Measurements from ENCODE around the gene RO60.

RO60 gene

DNA sequence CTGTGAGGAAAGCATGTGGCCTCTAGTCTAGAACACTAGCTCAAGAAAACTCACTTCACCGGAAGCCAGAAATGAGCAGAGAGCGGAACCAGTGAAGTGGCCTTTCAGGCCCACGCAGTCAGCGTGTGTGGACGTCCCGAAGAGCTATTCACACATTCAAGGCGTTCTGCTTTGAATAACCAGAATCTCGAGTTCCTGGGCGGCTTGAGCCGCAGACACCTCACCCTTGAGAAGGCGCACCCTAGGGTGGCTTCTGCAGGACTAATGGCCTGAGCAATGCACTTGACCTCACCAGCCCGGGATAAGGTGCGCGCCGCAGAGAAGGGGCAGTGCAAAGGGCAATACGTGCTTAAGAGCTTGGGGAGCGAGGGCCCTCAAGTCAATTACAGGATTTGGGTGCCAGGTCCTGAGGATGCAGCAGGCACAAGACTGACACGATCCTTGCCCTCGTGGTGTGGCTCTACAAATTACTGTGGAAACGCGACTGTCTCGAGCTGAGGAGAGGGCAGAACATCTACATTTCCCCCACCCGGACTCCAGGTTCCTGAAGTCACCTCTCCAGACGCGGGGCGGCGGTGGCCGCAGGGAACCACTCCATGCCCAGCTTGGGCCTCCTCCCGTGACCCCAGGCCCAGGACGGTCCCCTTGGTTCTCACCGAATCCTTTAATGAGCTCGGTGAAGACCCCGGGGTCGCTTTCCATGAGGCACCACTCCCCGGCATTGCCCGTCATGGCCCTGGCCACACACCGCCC lies 707 bp upstream of the RO60 start:
- intact Hi-C loops (cut with DNase I; ENCODE audit: low total_unique reads): no loop called here
- Histone ChIP-seq H3K4me1 (peaks cover 0 to 46% (median 21%) of the 10 kb centered on the region in 4 donors), H3K36me3 (no peaks in the 10 kb centered on the region), H3K4me3 (peak overlapping the region; percentile 68 to 82), H3K27me3 (no peaks in the 10 kb centered on the region), H3K27ac (peak overlapping the region; percentile 94 to 97), H3K9me3 (no peaks in the 10 kb centered on the region)
- TF ChIP-seq, protein P1, sequence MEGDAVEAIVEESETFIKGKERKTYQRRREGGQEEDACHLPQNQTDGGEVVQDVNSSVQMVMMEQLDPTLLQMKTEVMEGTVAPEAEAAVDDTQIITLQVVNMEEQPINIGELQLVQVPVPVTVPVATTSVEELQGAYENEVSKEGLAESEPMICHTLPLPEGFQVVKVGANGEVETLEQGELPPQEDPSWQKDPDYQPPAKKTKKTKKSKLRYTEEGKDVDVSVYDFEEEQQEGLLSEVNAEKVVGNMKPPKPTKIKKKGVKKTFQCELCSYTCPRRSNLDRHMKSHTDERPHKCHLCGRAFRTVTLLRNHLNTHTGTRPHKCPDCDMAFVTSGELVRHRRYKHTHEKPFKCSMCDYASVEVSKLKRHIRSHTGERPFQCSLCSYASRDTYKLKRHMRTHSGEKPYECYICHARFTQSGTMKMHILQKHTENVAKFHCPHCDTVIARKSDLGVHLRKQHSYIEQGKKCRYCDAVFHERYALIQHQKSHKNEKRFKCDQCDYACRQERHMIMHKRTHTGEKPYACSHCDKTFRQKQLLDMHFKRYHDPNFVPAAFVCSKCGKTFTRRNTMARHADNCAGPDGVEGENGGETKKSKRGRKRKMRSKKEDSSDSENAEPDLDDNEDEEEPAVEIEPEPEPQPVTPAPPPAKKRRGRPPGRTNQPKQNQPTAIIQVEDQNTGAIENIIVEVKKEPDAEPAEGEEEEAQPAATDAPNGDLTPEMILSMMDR (IDR thresholded peaks at IDR 0.05): no peak
- DNase-seq: peak; percentile 30 to 66

DNA sequence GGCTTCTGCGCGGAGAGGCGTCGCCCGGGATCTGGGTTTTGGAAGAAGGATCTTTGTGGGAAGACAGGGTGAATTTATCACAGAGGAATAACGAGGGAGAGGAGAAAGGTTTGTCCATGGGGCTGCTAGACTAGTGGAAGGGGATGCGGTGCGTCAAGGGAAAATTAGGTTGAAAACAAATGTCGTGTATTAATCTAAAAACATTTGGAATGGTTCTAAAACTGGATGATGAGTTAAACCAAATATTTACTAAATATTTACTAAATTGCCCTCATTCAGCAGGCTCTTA lies 647 bp downstream of the RO60 start:
- no peaks in the 10 kb centered on the region for H3K36me3 ChIP-seq
- H3K4me1 ChIP-seq: peaks cover 0 to 59% (median 21%) of the 10 kb centered on the region in 4 donors
- TF ChIP-seq, protein P1 (IDR thresholded peaks at IDR 0.05): no peak
- H3K27ac ChIP-seq: peak overlapping the region; percentile 94 to 97
- H3K27me3 ChIP-seq: no peaks in the 10 kb centered on the region
- no peaks in the 10 kb centered on the region for H3K9me3 ChIP-seq
- peak overlapping the region; percentile 68 to 82 for H3K4me3 ChIP-seq
- DNase-seq: no peak
- intact Hi-C loops (cut with DNase I; ENCODE audit: low total_unique reads): loop anchor here (5.0 kb wide), 1 partner anchor 47 kb away; the partner anchor contains the start of gene GLRX2

DNA sequence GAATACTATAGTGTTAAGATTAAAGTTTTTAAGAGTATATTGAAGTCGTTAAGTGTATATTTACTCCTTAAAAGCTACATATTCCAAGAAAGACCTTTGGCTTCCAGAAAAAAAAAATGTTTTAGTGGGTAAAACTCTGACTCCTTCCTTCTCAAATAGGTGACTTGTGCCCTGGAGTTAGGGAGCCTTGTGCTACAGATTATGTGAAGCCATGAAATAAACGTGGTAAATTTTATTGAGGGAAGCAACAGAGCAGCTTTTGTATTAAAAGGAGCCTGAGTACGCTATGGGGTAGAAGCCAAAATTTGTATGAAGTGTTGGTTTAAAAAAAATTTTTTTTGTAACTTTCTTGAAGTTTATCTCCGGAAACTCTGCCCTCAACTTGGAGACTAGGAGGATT lies 994 bp downstream of the RO60 start:
- Histone ChIP-seq H3K36me3 (no peaks in the 10 kb centered on the region), H3K27ac (peak overlapping the region; percentile 94 to 97), H3K4me3 (peak overlapping the region; percentile 68 to 82), H3K9me3 (no peaks in the 10 kb centered on the region), H3K4me1 (peaks cover 0 to 63% (median 21%) of the 10 kb centered on the region in 4 donors), H3K27me3 (no peaks in the 10 kb centered on the region)
- DNase-seq: no peak
- TF ChIP-seq, protein P1 (IDR thresholded peaks at IDR 0.05): no peak
- intact Hi-C loops (cut with DNase I; ENCODE audit: low total_unique reads): loop anchor here (5.0 kb wide), 1 partner anchor 47 kb away; the partner anchor contains the start of gene GLRX2

DNA sequence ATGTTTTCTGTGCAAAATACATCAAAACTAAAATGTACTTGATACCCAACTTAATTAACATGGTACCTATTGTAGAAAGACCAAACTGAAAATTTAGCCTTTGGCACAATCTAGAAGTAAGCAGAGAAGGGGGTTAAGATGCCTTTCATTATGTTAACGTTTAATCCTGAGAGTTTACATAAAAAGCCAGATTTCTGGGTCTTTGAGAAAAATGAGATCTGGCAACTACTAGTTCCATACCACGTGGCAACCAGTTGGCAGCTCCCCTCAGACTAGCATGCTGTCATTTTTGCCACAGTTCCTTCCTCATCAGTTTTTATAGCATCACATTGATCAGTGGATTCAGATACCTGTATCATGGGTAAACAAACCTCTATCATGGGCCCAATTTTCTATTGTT lies 1.5 kb downstream of the RO60 start:
- peaks cover 0 to 67% (median 21%) of the 10 kb centered on the region in 4 donors for H3K4me1 ChIP-seq
- peak overlapping the region; percentile 68 to 82 for H3K4me3 ChIP-seq
- H3K9me3 ChIP-seq: no peaks in the 10 kb centered on the region
- H3K36me3 ChIP-seq: no peaks in the 10 kb centered on the region
- intact Hi-C loops (cut with DNase I; ENCODE audit: low total_unique reads): loop anchor here (5.0 kb wide), 1 partner anchor 46 kb away; the partner anchor contains the start of gene GLRX2
- TF ChIP-seq, protein P1 (IDR thresholded peaks at IDR 0.05): no peak
- no peaks in the 10 kb centered on the region for H3K27me3 ChIP-seq
- peak overlapping the region; percentile 94 to 97 for H3K27ac ChIP-seq
- DNase-seq: no peak

DNA sequence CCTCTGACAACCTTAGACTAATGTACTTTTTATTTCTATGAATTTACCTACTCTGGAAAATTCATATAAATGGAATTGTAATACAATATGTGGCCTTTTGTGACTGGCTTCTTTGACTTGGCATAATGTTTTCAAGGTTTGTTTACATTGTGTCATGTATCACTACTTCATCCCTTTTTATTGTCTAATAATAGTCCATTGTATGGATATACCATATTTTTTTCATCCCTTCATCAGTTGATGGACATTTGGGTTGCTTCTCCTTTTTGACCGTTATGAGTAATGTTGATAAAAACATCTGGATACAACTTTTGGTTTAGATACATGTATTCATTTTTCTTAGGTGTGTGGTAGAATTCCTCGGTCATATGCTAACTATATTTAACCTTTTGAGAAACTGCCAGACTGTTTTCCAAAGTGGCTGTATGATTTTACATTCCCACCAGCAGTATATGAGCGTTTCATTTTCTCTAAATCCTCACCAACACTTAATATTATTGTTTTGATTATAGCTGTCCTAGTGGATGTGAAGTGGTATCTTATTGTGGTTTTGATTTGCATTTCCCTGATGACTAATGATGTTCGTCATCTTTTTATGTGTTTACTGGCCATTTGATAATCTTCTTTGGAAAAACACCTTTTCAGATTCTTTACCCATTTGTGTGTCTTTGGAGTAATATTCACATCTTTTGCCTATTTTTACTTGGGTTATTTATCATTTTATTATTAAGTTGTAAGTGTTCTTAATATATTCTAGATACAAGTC lies 3.5 kb downstream of the RO60 start:
- intact Hi-C loops (cut with DNase I; ENCODE audit: low total_unique reads): loop anchor here (5.0 kb wide), 1 partner anchor 44 kb away; the partner anchor contains the start of gene GLRX2
- Histone ChIP-seq H3K4me3 (no peak overlapping the region), H3K27me3 (no peaks in the 10 kb centered on the region), H3K4me1 (peaks cover 0 to 71% (median 19%) of the 10 kb centered on the region in 4 donors), H3K27ac (no peak overlapping the region), H3K36me3 (no peaks in the 10 kb centered on the region), H3K9me3 (no peaks in the 10 kb centered on the region)
- no peak for DNase-seq
- TF ChIP-seq, protein P1 (IDR thresholded peaks at IDR 0.05): no peak
